Caki2 (cell line): ENCODE measurements around the gene MARCHF3. TPM values are rescaled to one million over a fixed set of nuclear protein-coding genes. Genes with fewer than 3 reads are reported as not detected.
"Not testable (repeated sequence)": the region's sequence is repeated elsewhere in the genome, so short reads cannot be mapped to it uniquely, and the experiment has no call there.

Experiments
- DNase-seq: peaks from one replicate; pipeline ENCODE4 v3.0.0-alpha.2; 2015; ENCODE audit warnings: low read depth
- in situ Hi-C: cut with HindIII; loops from 2 replicates; pipeline ENCODE4 v1.10.0; 2016; ENCODE audit warnings: low sequenced_read_pairs, low pct_unique_long_range_greater_than_20kb, mixed read lengths
- total RNA-seq: library from RNA; depleted of rRNA; stranded (reverse); fragments of >200 nt; shearing (Covaris generic); gene quantifications from 2 replicates; pipeline ENCODE4 v1.2.3, GENCODE V29; 2014; ENCODE audit warnings: low replicate concordance

Gene MARCHF3
- total RNA-seq, 1 experiment from 2014 or later, result 2.0 TPM

DNA sequence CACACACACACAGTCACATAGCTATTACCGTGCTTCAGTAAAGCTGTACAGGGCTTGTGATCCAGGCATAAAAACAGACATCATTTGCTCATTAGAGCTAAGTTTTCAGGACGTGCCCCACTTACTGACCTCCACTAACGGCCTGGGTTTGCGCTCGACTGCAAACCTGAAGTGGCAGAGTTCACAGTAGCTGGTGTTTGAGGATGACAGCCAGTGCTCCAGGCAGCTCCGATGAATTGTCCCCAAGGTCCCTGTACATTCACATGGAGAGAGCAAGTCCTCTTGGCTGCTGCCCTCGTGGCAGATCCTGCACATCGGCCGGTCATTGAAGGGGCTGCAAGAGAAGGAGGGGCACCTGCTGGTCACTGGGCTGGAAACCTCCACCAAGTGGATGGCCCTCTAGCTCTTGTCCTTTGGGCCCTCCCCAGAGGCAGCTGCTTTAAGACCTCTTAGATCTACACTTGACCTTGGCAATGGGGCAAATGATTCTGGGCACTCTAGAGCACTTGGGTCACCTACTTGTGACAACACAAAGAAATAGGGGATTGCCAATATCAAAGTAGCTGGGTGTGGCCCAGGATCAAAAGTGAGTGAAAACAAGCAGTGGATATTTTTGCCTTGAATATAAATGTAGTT lies 115.4 kb downstream of the MARCHF3 start:
- no peak for DNase-seq
- in situ Hi-C loops, result no loop called here

DNA sequence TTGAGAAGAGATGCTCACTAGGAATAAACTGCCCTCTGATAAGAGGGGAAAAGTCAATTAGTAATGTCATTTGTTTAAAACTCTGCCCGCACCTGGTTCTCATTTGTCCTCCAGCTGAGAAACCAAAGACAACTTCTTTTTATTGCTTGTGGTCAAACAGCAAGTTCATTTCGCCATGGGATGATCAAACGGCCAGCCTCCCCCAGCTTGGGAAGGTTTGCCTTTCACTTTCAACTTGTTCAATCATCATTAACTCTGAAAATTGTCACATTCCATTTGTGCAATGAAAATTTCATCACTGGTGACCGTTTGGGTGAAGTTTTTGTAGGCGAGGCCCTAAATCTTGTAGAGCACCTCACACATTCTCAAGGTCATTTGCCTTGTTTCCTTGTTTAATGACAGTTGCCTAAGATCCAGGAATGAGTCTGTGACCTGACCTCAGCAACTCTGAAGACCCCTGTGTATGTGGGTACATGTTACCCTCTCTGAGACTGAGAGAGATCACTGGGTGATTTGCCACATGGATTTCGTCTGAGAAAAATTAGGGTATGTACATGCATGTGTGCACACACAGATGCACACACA lies 117.7 kb downstream of the MARCHF3 start:
- in situ Hi-C loops, result no loop called here
- no peak for DNase-seq

- in situ Hi-C loops, result no loop called here
- no peak for DNase-seq
These were observed 118.4 kb downstream of the MARCHF3 start for GRCh38 chr5:126911986-126912385.

DNA sequence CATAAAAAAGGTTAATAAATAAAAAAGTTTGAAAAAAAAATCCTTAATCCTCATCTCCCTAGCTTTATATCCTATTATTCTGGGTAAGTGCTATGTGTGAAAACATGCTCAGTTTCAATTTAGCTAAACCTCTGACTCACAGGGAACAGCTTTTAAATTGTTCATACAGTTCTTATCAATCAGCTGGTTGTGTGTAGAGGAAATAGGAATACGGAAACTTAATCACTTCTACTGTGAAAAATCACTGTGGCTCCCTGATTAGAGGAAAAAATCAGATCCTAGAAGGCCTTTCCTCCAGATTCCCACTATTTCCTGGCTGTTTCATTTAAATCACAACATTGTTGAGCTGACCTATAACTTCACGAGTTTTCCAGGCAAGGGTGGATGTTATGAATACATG lies 120.5 kb downstream of the MARCHF3 start:
- DNase-seq, result no peak
- in situ Hi-C loops, result no loop called here

DNA sequence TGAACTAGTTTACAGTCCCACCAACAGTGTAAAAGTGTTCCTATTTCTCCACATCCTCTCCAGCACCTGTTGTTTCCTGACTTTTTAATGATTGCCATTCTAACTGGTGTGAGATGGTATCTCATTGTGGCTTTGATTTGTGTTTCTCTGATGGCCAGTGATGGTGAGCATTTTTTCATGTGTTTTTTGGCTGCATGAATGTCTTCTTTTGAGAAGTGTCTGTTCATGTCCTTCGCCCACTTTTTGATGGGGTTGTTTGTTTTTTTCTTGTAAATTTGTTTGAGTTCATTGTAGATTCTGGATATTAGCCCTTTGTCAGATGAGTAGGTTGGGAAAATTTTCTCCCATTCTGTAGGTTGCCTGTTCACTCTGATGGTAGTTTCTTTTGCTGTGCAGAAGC lies 126.0 kb downstream of the MARCHF3 start:
- DNase-seq, in situ Hi-C loops: not testable (repeated sequence)

GRCh38 chr5:126900796-126901195 lies 129.6 kb downstream of the MARCHF3 start:
- in situ Hi-C loops, result no loop called here

GRCh38 chr5:126899476-126899875 lies 130.9 kb downstream of the MARCHF3 start:
- no peak for DNase-seq
- in situ Hi-C loops, result no loop called here

More at GRCh38 chr5:126900796-126901195, 129.6 kb downstream of the MARCHF3 start:
- DNase-seq, result no peak

GRCh38 chr5:126897851-126898630 lies 132.3 kb downstream of the MARCHF3 start:
- in situ Hi-C loops, result no loop called here
- DNase-seq, result no peak

DNA sequence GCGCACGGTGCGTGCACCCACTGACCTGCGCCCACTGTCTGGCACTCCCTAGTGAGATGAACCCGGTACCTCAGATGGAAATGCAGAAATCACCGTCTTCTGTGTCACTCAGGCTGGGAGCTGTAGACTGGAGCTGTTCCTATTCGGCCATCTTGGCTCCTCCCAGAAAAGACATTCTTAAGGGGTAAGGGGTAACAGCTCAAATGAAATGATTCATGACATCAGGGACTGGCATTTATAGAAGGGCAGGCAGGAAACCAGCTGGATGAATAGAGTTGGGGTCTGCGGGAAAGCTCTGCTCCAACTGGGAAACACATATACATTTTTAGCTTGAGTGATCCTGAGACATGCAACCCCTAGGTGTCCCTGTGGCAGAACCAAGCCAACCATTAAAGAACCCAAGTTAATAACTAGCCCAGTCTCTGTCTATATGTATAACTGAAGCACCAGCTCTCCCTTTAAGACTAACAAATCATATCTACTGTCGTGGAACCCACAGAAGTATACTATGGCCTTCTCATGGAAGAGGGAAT lies 134.1 kb downstream of the MARCHF3 start:
- in situ Hi-C loops, result no loop called here
- DNase-seq, result no peak

- in situ Hi-C loops, DNase-seq: not testable (repeated sequence)
These were observed 134.6 kb downstream of the MARCHF3 start for GRCh38 chr5:126895712-126896111.

DNA sequence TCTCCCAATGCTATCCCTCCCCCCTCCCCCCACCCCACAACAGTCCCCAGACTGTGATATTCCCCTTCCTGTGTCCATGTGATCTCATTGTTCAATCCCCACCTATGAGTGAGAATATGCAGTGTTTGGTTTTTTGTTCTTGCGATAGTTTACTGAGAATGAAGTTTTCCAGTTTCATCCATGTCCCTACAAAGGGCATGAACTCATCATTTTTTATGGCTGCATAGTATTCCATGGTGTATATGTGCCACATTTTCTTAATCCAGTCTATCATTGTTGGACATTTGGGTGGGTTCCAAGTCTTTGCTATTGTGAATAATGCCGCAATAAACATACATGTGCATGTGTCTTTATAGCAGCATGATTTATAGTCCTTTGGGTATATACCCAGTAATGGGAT lies 139.9 kb downstream of the MARCHF3 start:
- DNase-seq, in situ Hi-C loops: not testable (repeated sequence)

GRCh38 chr5:126888175-126888574 lies 142.2 kb downstream of the MARCHF3 start:
- DNase-seq, result no peak
- in situ Hi-C loops, result no loop called here

DNA sequence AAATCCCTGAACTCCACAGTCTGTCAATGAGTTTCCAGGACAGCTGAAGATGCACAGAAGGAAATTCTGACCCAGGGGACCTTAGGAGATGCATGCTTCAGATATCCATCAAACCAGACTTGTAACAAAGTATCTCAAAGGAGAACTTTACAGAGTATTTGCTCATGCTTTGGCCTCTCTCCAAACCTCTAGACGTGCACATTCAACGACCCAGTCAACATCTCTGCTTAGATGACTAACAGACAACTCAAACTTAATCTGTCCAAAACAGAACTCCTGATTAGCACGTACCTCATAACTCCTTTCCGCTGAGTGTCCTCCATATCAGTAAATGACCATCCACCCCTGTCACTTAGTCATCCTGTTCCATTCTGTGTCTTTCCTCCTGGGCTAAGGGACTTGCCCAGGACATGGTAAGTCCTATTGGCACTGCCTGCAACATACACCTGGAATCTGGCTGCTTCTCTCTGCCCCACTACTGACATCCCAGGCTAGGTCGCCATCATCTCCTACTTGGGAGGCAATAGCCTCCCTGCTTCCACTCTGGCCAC lies 146.0 kb downstream of the MARCHF3 start:
- DNase-seq, result peak; percentile 84
- in situ Hi-C loops, result no loop called here

- no peak for DNase-seq
- in situ Hi-C loops, result no loop called here
These were observed 146.7 kb downstream of the MARCHF3 start for GRCh38 chr5:126883564-126884245.

GRCh38 chr5:126881821-126882600 lies 148.3 kb downstream of the MARCHF3 start:
- in situ Hi-C loops, result no loop called here

DNA sequence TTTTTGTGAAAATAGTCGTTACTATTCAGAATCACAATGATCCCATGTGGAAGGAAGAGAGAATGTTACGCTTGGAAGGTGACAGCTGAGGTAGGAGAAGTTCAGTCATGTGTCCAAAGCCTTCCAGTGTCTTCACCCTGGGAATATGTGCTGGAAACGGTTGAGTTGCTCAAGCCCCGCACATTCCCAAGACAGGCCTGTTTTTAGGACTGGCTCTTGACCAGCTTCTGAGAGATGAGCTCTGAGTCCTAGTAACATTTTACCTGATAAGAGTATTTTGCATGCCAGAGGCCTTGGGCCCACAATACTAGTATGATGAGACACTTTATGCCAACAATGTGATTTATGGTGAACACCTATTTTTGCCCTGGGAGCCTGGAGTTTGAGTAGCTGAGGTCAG lies 151.7 kb downstream of the MARCHF3 start:
- in situ Hi-C loops, result no loop called here
- DNase-seq, result peak; percentile 31

More at GRCh38 chr5:126881821-126882600, 148.3 kb downstream of the MARCHF3 start:
- DNase-seq, result no peak

GRCh38 chr5:126878085-126878484 lies 152.3 kb downstream of the MARCHF3 start:
- no peak for DNase-seq
- in situ Hi-C loops, result no loop called here

DNA sequence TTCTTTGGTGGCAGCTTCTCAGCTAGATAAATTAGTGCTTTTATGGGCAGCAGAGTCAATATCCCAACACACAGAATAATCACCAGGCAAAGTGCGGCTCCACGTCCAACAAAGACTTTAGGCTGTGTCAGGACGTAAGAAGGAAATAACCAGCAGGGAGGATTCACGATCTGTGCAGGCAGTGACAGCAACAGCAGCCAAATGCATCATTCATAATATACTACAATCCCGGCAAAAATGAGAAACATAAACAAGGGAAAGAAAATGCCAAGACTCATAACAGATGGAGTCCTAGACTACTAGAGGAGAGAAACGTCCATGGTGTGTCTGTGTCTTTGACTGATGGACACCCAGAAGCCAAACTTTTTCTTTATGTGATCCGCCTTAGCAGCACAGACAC lies 152.8 kb downstream of the MARCHF3 start:
- no peak for DNase-seq
- in situ Hi-C loops, result no loop called here
